PC-3 (cell line): ENCODE results near the gene DAPP1. TPM values are rescaled to one million over a fixed set of nuclear protein-coding genes. Genes with fewer than 3 reads are reported as not detected.

Experiments
- ATAC-seq: fragments of 200-7000 bp; cut with Tn5 transposase; 2 replicates; pipeline ENCODE4 v1.9.1; 2020; ENCODE audit warnings: mild to moderate bottlenecking, moderate library complexity
- BruUV-seq: library from RNA; stranded (reverse); fragments of 400-500 nt; replicated peaks from 2 replicates; lab custom pipeline; 2021; lab: Mats Ljungman, UMichigan
- CTCF ChIA-PET: fragments of 300-600 bp; sonication (Branson Sonifier 250); formaldehyde crosslinking; loops from one replicate; lab custom pipeline; 2022; ENCODE audit warnings: antibody characterized with exemption; lab: Charles Lee
- POLR2A ChIA-PET: fragments of 300-600 bp; sonication (Branson Sonifier 250); formaldehyde crosslinking; loops from one replicate; lab custom pipeline; 2022; ENCODE audit warnings: antibody characterized with exemption; ENCODE audit not compliant: unreplicated experiment; lab: Charles Lee
- DNase-seq: peaks from one replicate; pipeline ENCODE4 v3.0.0-alpha.2; 2015
- H2AFZ ChIP-seq: fragments of 300-600 bp; sonication (generic); 2 replicates; pipeline ENCODE4 v1.6.0; 2016; ENCODE audit warnings: antibody characterized with exemption, low read length
- H3F3A ChIP-seq: fragments of 300-600 bp; sonication (generic); one replicate; pipeline ENCODE4 v1.6.0; 2017; ENCODE audit warnings: antibody characterized with exemption, low read length, control low read depth, mild to moderate bottlenecking; ENCODE audit not compliant: unreplicated experiment
- H3K27ac ChIP-seq: fragments of 300-600 bp; sonication (generic); 2 replicates; pipeline ENCODE4 v1.5.1; 2016; ENCODE audit warnings: mild to moderate bottlenecking, low read length
- H3K27me3 ChIP-seq: fragments of 300-600 bp; sonication (generic); 2 replicates; pipeline ENCODE4 v1.6.1; 2016; ENCODE audit warnings: low read length, mixed read lengths
- H3K36me3 ChIP-seq: fragments of 300-600 bp; sonication (generic); 2 replicates; pipeline ENCODE4 v1.6.1; 2016; ENCODE audit warnings: low read depth, mixed run types, low read length, mixed read lengths
- H3K4me1 ChIP-seq: fragments of 300-600 bp; sonication (generic); 2 replicates; pipeline ENCODE4 v1.5.1; 2016; ENCODE audit warnings: low read length; ENCODE audit not compliant: insufficient read depth
- H3K4me2 ChIP-seq: fragments of 300-600 bp; sonication (generic); 2 replicates; pipeline ENCODE4 v1.6.0; 2016; ENCODE audit warnings: low read length
- H3K4me3 ChIP-seq: fragments of 300-600 bp; sonication (generic); 2 replicates; pipeline ENCODE4 v1.5.1; 2016; ENCODE audit warnings: mild to moderate bottlenecking, low read length, mixed read lengths
- H3K79me2 ChIP-seq: fragments of 300-600 bp; sonication (generic); 2 replicates; pipeline ENCODE4 v1.6.1; 2017; ENCODE audit warnings: low read length, mixed read lengths
- H3K9ac ChIP-seq: fragments of 300-600 bp; sonication (generic); 2 replicates; pipeline ENCODE4 v1.6.0; 2016; ENCODE audit warnings: mild to moderate bottlenecking, low read length
- H3K9me2 ChIP-seq: fragments of 300-600 bp; sonication (generic); replicated peaks from 2 replicates; pipeline ENCODE4 v1.6.1; 2016; ENCODE audit warnings: mixed run types, low read length, mixed read lengths
- H3K9me3 ChIP-seq: fragments of 300-600 bp; sonication (generic); 2 replicates; pipeline ENCODE4 v1.6.1; 2016; ENCODE audit warnings: low read length, mixed read lengths
- H4K20me1 ChIP-seq: fragments of 300-600 bp; sonication (generic); 2 replicates; pipeline ENCODE4 v1.6.1; 2016; ENCODE audit warnings: low read length, mixed read lengths
- CTCF ChIP-seq: fragments of 300-600 bp; sonication (generic); conservative IDR thresholded peaks from 2 replicates; pipeline ENCODE4 v1.5.1; 2017; ENCODE audit warnings: antibody characterized with exemption, low read depth, mild to moderate bottlenecking, low read length
- EZH2 ChIP-seq: fragments of 300-600 bp; sonication (generic); IDR thresholded peaks from one replicate; pipeline ENCODE4 v1.6.1; 2017; ENCODE audit warnings: antibody characterized with exemption, mild to moderate bottlenecking, low read length; ENCODE audit not compliant: unreplicated experiment
- EZH2phosphoT487 ChIP-seq: fragments of 300-600 bp; sonication (generic); IDR thresholded peaks from 2 replicates; pipeline ENCODE4 v1.6.1; 2018; ENCODE audit warnings: mild to moderate bottlenecking, antibody characterized with exemption, low read length, borderline replicate concordance
- intact Hi-C: fragments of 100-400 bp; cut with micrococcal nuclease; formaldehyde crosslinking; loops from 2 replicates; pipeline ENCODE4 v1.9.0; 2023
- total RNA-seq: library from RNA; depleted of rRNA; stranded (reverse); fragments of >200 nt; gene quantifications from 2 replicates; pipeline ENCODE4 v1.2.3, GENCODE V29; 2014

Gene DAPP1
- total RNA-seq, 1 experiment from 2014 or later, result 11.6 TPM

GRCh38 chr4:99863804-99864203, 47.2 kb downstream of the DAPP1 start:
- no peak for TF ChIP-seq CTCF
- TF ChIP-seq EZH2phosphoT487, result no peak
- no peak for TF ChIP-seq EZH2
- peaks cover 7% of the 10 kb centered on the region; the same call in 1 of the 2 replicates for H3K4me1 ChIP-seq
- no peaks in the 10 kb centered on the region for H3K9me3 ChIP-seq
- no peaks in the 10 kb centered on the region for H4K20me1 ChIP-seq
- no peaks in the 10 kb centered on the region for H3K27me3 ChIP-seq
- peak; percentile 77 for ATAC-seq
- no peak overlapping the region for H3K4me3 ChIP-seq
- H3F3A ChIP-seq, result no peaks in the 10 kb centered on the region
- H3K27ac ChIP-seq, result no peak overlapping the region
- H3K79me2 ChIP-seq, result no peaks in the 10 kb centered on the region
- CTCF ChIA-PET, result no interaction called here
- no peak overlapping the region for H3K4me2 ChIP-seq
- DNase-seq, result peak; percentile 25
- POLR2A ChIA-PET, result interaction anchor here (0.5 kb wide), 1 partner anchor 918 kb away, joined by 3 read pairs; no protein-coding TSS in a partner anchor
- no peaks in the 10 kb centered on the region for H3K9me2 ChIP-seq
- no peaks in the 10 kb centered on the region for H3K36me3 ChIP-seq
- no TSS peak for BruUV-seq
- H2AFZ ChIP-seq, result no peak overlapping the region
- H3K9ac ChIP-seq, result no peak overlapping the region
- intact Hi-C loops, result loop anchor here (5.0 kb wide), 1 partner anchor 47 kb away; the partner anchor contains the start of gene DAPP1

GRCh38 chr4:99868126-99868596, 51.5 kb downstream of the DAPP1 start:
- POLR2A ChIA-PET, result no interaction called here
- Histone ChIP-seq H3K27ac (no peak overlapping the region), H3K9me3 (no peaks in the 10 kb centered on the region), H3K4me3 (no peak overlapping the region), H2AFZ (no peak overlapping the region), H3K4me2 (no peak overlapping the region), H3K4me1 (peaks cover 7% of the 10 kb centered on the region; the same call in 1 of the 2 replicates), H3F3A (no peaks in the 10 kb centered on the region), H3K9me2 (no peaks in the 10 kb centered on the region), H3K79me2 (no peaks in the 10 kb centered on the region), H3K9ac (no peak overlapping the region), H4K20me1 (no peaks in the 10 kb centered on the region), H3K36me3 (no peaks in the 10 kb centered on the region), H3K27me3 (no peaks in the 10 kb centered on the region)
- ATAC-seq (no peak), DNase-seq (no peak)
- BruUV-seq, result no TSS peak
- TF ChIP-seq EZH2 (no peak), CTCF (no peak), EZH2phosphoT487 (no peak)
- intact Hi-C loops, result no loop called here
- CTCF ChIA-PET, result no interaction called here

GRCh38 chr4:99872570-99872969, 55.9 kb downstream of the DAPP1 start:
- Histone ChIP-seq H3K79me2 (no peaks in the 10 kb centered on the region), H3K9me2 (no peaks in the 10 kb centered on the region), H2AFZ (no peak overlapping the region), H3K4me3 (no peak overlapping the region), H3K27ac (no peak overlapping the region), H4K20me1 (no peaks in the 10 kb centered on the region), H3K36me3 (no peaks in the 10 kb centered on the region), H3K9ac (no peak overlapping the region), H3K4me2 (no peak overlapping the region), H3K9me3 (no peaks in the 10 kb centered on the region), H3F3A (no peaks in the 10 kb centered on the region), H3K4me1 (no peaks in the 10 kb centered on the region), H3K27me3 (no peaks in the 10 kb centered on the region)
- no peak for TF ChIP-seq EZH2phosphoT487
- no peak for TF ChIP-seq CTCF
- TF ChIP-seq EZH2, result no peak
- BruUV-seq, result no TSS peak
- no peak for DNase-seq
- no peak for ATAC-seq
- intact Hi-C loops, result no loop called here
- ChIA-PET POLR2A (no interaction called here), CTCF (no interaction called here)
